DOHH2 (cell line): ENCODE results near the gene MAGI1.

Experiments
- EZH2phosphoT487 ChIP-seq: fragments of 200-600 bp; sonication (generic); IDR thresholded peaks from 2 replicates; pipeline ENCODE4 v1.6.1; 2017; ENCODE audit warnings: borderline replicate concordance, mild to moderate bottlenecking, antibody characterized with exemption, low read length, moderate library complexity, mixed read lengths
- TF ChIP-seq, protein P1 (sequence below): fragments of 200-600 bp; sonication (generic); IDR thresholded peaks from one replicate; pipeline ENCODE4 v1.5.1; 2014; ENCODE audit warnings: antibody characterized with exemption, mild to moderate bottlenecking, low read depth, low read length; ENCODE audit not compliant: poor library complexity, severe bottlenecking

DNA sequence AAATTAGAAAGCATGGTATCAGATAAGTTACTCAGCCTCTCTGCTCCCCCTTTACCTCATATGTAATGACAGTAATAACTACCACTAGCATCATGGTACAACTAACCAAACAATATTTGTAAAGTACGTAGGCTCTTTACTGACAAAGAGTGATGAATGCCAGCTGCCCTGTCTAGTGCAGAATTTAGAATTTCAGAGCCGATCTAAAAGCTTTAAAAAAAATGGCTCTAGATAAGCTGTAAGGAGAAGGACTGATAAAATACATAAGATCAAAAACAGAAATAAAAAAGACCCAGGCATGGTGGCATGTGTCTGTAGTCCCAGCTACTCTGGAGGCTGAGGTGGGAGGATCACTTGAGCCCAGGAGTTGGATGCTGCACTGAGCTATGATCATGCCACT is 424.1 kb downstream of the MAGI1 start:
- TF ChIP-seq, protein P1, sequence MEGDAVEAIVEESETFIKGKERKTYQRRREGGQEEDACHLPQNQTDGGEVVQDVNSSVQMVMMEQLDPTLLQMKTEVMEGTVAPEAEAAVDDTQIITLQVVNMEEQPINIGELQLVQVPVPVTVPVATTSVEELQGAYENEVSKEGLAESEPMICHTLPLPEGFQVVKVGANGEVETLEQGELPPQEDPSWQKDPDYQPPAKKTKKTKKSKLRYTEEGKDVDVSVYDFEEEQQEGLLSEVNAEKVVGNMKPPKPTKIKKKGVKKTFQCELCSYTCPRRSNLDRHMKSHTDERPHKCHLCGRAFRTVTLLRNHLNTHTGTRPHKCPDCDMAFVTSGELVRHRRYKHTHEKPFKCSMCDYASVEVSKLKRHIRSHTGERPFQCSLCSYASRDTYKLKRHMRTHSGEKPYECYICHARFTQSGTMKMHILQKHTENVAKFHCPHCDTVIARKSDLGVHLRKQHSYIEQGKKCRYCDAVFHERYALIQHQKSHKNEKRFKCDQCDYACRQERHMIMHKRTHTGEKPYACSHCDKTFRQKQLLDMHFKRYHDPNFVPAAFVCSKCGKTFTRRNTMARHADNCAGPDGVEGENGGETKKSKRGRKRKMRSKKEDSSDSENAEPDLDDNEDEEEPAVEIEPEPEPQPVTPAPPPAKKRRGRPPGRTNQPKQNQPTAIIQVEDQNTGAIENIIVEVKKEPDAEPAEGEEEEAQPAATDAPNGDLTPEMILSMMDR = no peak
- no peak for TF ChIP-seq EZH2phosphoT487
